HCT116 (cell line): ENCODE measurements around the gene GPR78. TPM values are rescaled to one million over a fixed set of nuclear protein-coding genes. Genes with fewer than 3 reads are reported as not detected.

Experiments
- ATAC-seq: fragments of 200-7000 bp; cut with Tn5 transposase; 2 replicates; pipeline ENCODE4 v1.9.1; 2020; ENCODE audit warnings: mild to moderate bottlenecking, moderate library complexity
- BruUV-seq: library from RNA; stranded (reverse); fragments of 400-500 nt; replicated peaks from 2 replicates; lab custom pipeline; 2021; lab: Mats Ljungman, UMichigan
- CTCF ChIA-PET: fragments of 300-600 bp; sonication (Branson Sonifier 250); formaldehyde crosslinking; loops from one replicate; lab custom pipeline; 2021; ENCODE audit warnings: antibody characterized with exemption; lab: Charles Lee
- POLR2A ChIA-PET: fragments of 300-600, 350-600 bp; sonication (Branson Sonifier 250); formaldehyde crosslinking; loops from one replicate; lab custom pipeline; 2021; ENCODE audit warnings: antibody characterized with exemption; lab: Charles Lee
- RAD21 ChIA-PET, 2 experiments: fragments of 300-600 bp; sonication (Branson Sonifier 250); formaldehyde crosslinking; loops; one replicate each; lab custom pipeline; 2023; ENCODE audit warnings: low total read pairs in 2 of 2; ENCODE audit not compliant: uncharacterized antibody in 2 of 2, unreplicated experiment in 2 of 2, low non-redundant PET in 1 of 2; lab: Charles Lee
- DNase-seq: peaks from one replicate; pipeline ENCODE4 v3.0.0-alpha.2; 2010; ENCODE audit warnings: low read depth, low spot score
- H2AFZ ChIP-seq: fragments of 200-600 bp; shearing (Covaris generic), sonication (generic); 2 replicates; pipeline ENCODE4 v1.6.1; 2017; ENCODE audit warnings: low read depth, mixed run types, mixed read lengths, antibody characterized with exemption, low read length; ENCODE audit not compliant: poor library complexity, severe bottlenecking
- H3K27ac ChIP-seq: 2 replicates; pipeline ENCODE4 v1.5.1; 2012; ENCODE audit warnings: low read depth, low read length
- H3K27me3 ChIP-seq: fragments of 200-600 bp; sonication (generic); 2 replicates; pipeline ENCODE4 v1.6.1; 2016; ENCODE audit warnings: mixed run types, low read length, mixed read lengths; ENCODE audit not compliant: insufficient read depth
- H3K36me3 ChIP-seq, 2 experiments: fragments of 200-500 bp in 1 of 2; fragments of 200-600 bp in 1 of 2; sonication (Bioruptor generic) in 1 of 2; sonication (generic) in 1 of 2; 2 replicates each; pipeline versions ENCODE4 v1.5.1 to v1.6.1; 2014 to 2016; ENCODE audit warnings: low read length in 2 of 2, inconsistent platforms in 1 of 2, mixed read lengths in 1 of 2, mixed run types in 1 of 2; ENCODE audit not compliant: insufficient read depth in 2 of 2, control insufficient read depth in 1 of 2
- H3K4me1 ChIP-seq, 2 experiments: fragments of 200-600 bp in 1 of 2; sonication (generic) in 1 of 2; 2 replicates each; pipeline versions ENCODE4 v1.5.1 to v1.6.1; 2012 to 2017; ENCODE audit warnings: low read length in 2 of 2, inconsistent platforms in 1 of 2, mild to moderate bottlenecking in 1 of 2, mixed read lengths in 1 of 2, mixed run types in 1 of 2, moderate library complexity in 1 of 2; ENCODE audit not compliant: insufficient read depth in 2 of 2, control insufficient read depth in 1 of 2
- H3K4me2 ChIP-seq: fragments of 200-600 bp; sonication (generic); 2 replicates; pipeline ENCODE4 v1.6.1; 2017; ENCODE audit warnings: mixed run types, low read length, mixed read lengths
- H3K4me3 ChIP-seq, 2 experiments: fragments of 200-600 bp in 1 of 2; sonication (generic) in 1 of 2; replicated peaks in 1 of 2; 2 replicates each; pipeline ENCODE4 v1.5.1; 2011 to 2016; ENCODE audit warnings: low read length in 2 of 2, control low read depth in 1 of 2, low read depth in 1 of 2, mild to moderate bottlenecking in 1 of 2, mixed read lengths in 1 of 2, mixed run types in 1 of 2
- H3K79me2 ChIP-seq: fragments of 200-600 bp; sonication (generic); 2 replicates; pipeline ENCODE4 v1.6.1; 2017; ENCODE audit warnings: mild to moderate bottlenecking, mixed run types, low read length, moderate library complexity, mixed read lengths; ENCODE audit not compliant: insufficient read depth
- H3K9ac ChIP-seq: fragments of 200-600 bp; sonication (generic); 2 replicates; pipeline ENCODE4 v1.6.1; 2016; ENCODE audit warnings: low read length, mixed read lengths
- H3K9me2 ChIP-seq: fragments of 200-600 bp; sonication (generic), shearing (Covaris generic); 2 replicates; pipeline ENCODE4 v1.6.1; 2017; ENCODE audit warnings: mixed run types, mild to moderate bottlenecking, moderate library complexity; ENCODE audit not compliant: insufficient read depth
- H3K9me3 ChIP-seq, 2 experiments: fragments of 200-500 bp in 1 of 2; fragments of 200-600 bp in 1 of 2; sonication (Bioruptor generic) in 1 of 2; sonication (generic) in 1 of 2; 2 replicates each; pipeline ENCODE4 v1.6.1; 2014 to 2017; ENCODE audit warnings: low read length in 2 of 2, mixed read lengths in 2 of 2, inconsistent platforms in 1 of 2, low read depth in 1 of 2, mild to moderate bottlenecking in 1 of 2, mixed run types in 1 of 2, moderate library complexity in 1 of 2; ENCODE audit not compliant: control insufficient read depth in 1 of 2, insufficient read depth in 1 of 2
- H4K20me1 ChIP-seq: fragments of 200-600 bp; sonication (generic), shearing (Covaris generic); 2 replicates; pipeline ENCODE4 v1.6.1; 2017; ENCODE audit warnings: mixed run types, mild to moderate bottlenecking, moderate library complexity; ENCODE audit not compliant: insufficient read depth
- CEBPB ChIP-seq: IDR thresholded peaks from 2 replicates; pipeline ENCODE4 v1.6.1; 2012; ENCODE audit warnings: low read depth
- EGR1 ChIP-seq: IDR thresholded peaks from 2 replicates; pipeline ENCODE4 v1.6.1; 2012; ENCODE audit warnings: low read depth
- EZH2phosphoT487 ChIP-seq: fragments of 200-600 bp; IDR thresholded peaks from 2 replicates; pipeline ENCODE4 v1.6.1; 2018; ENCODE audit warnings: antibody characterized with exemption, borderline replicate concordance
- FOSL1 ChIP-seq: IDR thresholded peaks from 2 replicates; pipeline ENCODE4 v1.6.1; 2012; ENCODE audit warnings: low read depth
- POLR2A ChIP-seq: IDR thresholded peaks from 2 replicates; pipeline ENCODE4 v1.7.0; 2011; ENCODE audit warnings: borderline replicate concordance; ENCODE audit not compliant: insufficient read depth, insufficient read length; ENCODE audit errors: extremely low read depth
- POLR2AphosphoS5 ChIP-seq: IDR thresholded peaks from 2 replicates; pipeline ENCODE4 v1.6.1; 2011; ENCODE audit warnings: mild to moderate bottlenecking, low read depth, low read length, moderate library complexity
- REST ChIP-seq: IDR thresholded peaks from 2 replicates; pipeline ENCODE4 v1.6.1; 2012; ENCODE audit warnings: low read depth
- SP1 ChIP-seq: IDR thresholded peaks from 2 replicates; pipeline ENCODE4 v1.6.1; 2012; ENCODE audit warnings: low read depth
- SRF ChIP-seq: IDR thresholded peaks from 2 replicates; pipeline ENCODE4 v1.6.1; 2012; ENCODE audit warnings: low read depth
- TCF7L2 ChIP-seq: IDR thresholded peaks from 2 replicates; pipeline ENCODE4 v1.7.0; 2011; ENCODE audit warnings: borderline replicate concordance, inconsistent platforms; ENCODE audit not compliant: insufficient read depth, insufficient read length; ENCODE audit errors: extremely low read depth
- ZFX ChIP-seq: fragments of 450-650 bp; IDR thresholded peaks from 2 replicates; pipeline ENCODE4 v1.6.1; 2017
- intact Hi-C: fragments of 100-400 bp; cut with micrococcal nuclease; formaldehyde crosslinking; loops from 2 replicates; pipeline ENCODE4 v1.10.0; 2022
- total RNA-seq: library from RNA; stranded (reverse); gene quantifications from one replicate; pipeline ENCODE4 v1.2.1, GENCODE V29; 2021; ENCODE audit not compliant: unreplicated experiment
- TF ChIP-seq, protein P1 (sequence below), 3 experiments: fragments of 200-600 bp in 1 of 3; sonication (generic) in 1 of 3; IDR thresholded peaks in 2 of 3; conservative IDR thresholded peaks in 1 of 3; 2 replicates each; pipeline ENCODE4 v1.5.1; 2012 to 2017; ENCODE audit warnings: low read depth in 2 of 3, low read length in 2 of 3, antibody characterized with exemption in 1 of 3, borderline replicate concordance in 1 of 3, control low read depth in 1 of 3, mild to moderate bottlenecking in 1 of 3, mixed read lengths in 1 of 3, mixed run types in 1 of 3, moderate library complexity in 1 of 3; ENCODE audit not compliant: insufficient read depth in 1 of 3

The GPR78 gene
- total RNA-seq, 1 experiment from 2014 or later = not detected

GRCh38 chr4:8587469-8588195 is 7.4 kb downstream of the GPR78 start:
- Histone ChIP-seq H2AFZ (no peak overlapping the region), H3K4me2 (no peak overlapping the region), H3K9me2 (no peaks in the 10 kb centered on the region), H4K20me1 (no peaks in the 10 kb centered on the region), H3K27ac (no peak overlapping the region), H3K36me3 (no peaks in the 10 kb centered on the region), H3K9ac (no peak overlapping the region), H3K4me1 (no peaks in the 10 kb centered on the region), H3K79me2 (no peaks in the 10 kb centered on the region), H3K9me3 (no peaks in the 10 kb centered on the region), H3K27me3 (peaks cover 12% of the 10 kb centered on the region; the same call in 1 of the 2 replicates), H3K4me3 (no peak overlapping the region)
- no peak for DNase-seq
- no TSS peak for BruUV-seq
- ChIA-PET CTCF (interaction anchor here (1.3 to 1.6 kb wide), 4 partner anchors 9 to 329 kb away, joined by 3 to 14 read pairs (median 4); no protein-coding TSS in a partner anchor), POLR2A (no interaction called here), RAD21 (interaction anchor here in 1 of 2 experiments (2.1 kb wide), 1 partner anchor 119 kb away, joined by 7 read pairs; no protein-coding TSS in a partner anchor)
- TF ChIP-seq, protein P1, sequence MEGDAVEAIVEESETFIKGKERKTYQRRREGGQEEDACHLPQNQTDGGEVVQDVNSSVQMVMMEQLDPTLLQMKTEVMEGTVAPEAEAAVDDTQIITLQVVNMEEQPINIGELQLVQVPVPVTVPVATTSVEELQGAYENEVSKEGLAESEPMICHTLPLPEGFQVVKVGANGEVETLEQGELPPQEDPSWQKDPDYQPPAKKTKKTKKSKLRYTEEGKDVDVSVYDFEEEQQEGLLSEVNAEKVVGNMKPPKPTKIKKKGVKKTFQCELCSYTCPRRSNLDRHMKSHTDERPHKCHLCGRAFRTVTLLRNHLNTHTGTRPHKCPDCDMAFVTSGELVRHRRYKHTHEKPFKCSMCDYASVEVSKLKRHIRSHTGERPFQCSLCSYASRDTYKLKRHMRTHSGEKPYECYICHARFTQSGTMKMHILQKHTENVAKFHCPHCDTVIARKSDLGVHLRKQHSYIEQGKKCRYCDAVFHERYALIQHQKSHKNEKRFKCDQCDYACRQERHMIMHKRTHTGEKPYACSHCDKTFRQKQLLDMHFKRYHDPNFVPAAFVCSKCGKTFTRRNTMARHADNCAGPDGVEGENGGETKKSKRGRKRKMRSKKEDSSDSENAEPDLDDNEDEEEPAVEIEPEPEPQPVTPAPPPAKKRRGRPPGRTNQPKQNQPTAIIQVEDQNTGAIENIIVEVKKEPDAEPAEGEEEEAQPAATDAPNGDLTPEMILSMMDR (IDR thresholded peaks at IDR 0.05 in 2 of 3, conservative IDR thresholded peaks at IDR 0.05 in 1 of 3; ENCODE audit: borderline replicate concordance in 1 of 3, insufficient read depth in 1 of 3, low read depth in 2 of 3, low read length in 2 of 3) = no peak
- TF ChIP-seq SRF (no peak), POLR2A (no peak), EGR1 (no peak), TCF7L2 (no peak), FOSL1 (no peak), EZH2phosphoT487 (no peak), SP1 (no peak), ZFX (no peak), POLR2AphosphoS5 (no peak), CEBPB (no peak), REST (no peak)
- intact Hi-C loops = loop anchor here (5.0 kb wide), 1 partner anchor 40 kb away; no protein-coding TSS in a partner anchor
- ATAC-seq = no peak
